Calu3 (cell line): ENCODE measurements around the gene HFE. TPM values are rescaled to one million over a fixed set of nuclear protein-coding genes. Genes with fewer than 3 reads are reported as not detected.

Experiments used
- BruUV-seq: library from RNA; stranded (reverse); fragments of 400-500 nt; replicated peaks from 2 replicates; lab custom pipeline; 2021; lab: Mats Ljungman, UMichigan
- CTCF ChIA-PET: fragments of 300-600 bp; sonication (Branson Sonifier 250); formaldehyde crosslinking; loops from one replicate; lab custom pipeline; 2022; ENCODE audit warnings: antibody characterized with exemption; lab: Charles Lee
- DNase-seq: peaks from one replicate; pipeline ENCODE4 v3.0.0; 2022
- H3K27ac Mint-ChIP-seq: one replicate; pipeline ENCODE4 v1.8.0; 2022; ENCODE audit warnings: mixed read lengths; ENCODE audit not compliant: unreplicated experiment
- H3K27me3 Mint-ChIP-seq: one replicate; pipeline ENCODE4 v1.8.0; 2022; ENCODE audit warnings: mixed read lengths; ENCODE audit not compliant: unreplicated experiment
- H3K36me3 Mint-ChIP-seq: one replicate; pipeline ENCODE4 v1.8.0; 2022; ENCODE audit warnings: mild to moderate bottlenecking, moderate library complexity, mixed read lengths; ENCODE audit not compliant: insufficient read depth, unreplicated experiment
- H3K4me1 Mint-ChIP-seq: one replicate; pipeline ENCODE4 v1.8.0; 2022; ENCODE audit warnings: mild to moderate bottlenecking, low read depth, mixed read lengths; ENCODE audit not compliant: unreplicated experiment
- H3K4me3 Mint-ChIP-seq: one replicate; pipeline ENCODE4 v1.8.0; 2022; ENCODE audit warnings: mild to moderate bottlenecking, low read depth, moderate library complexity, mixed read lengths; ENCODE audit not compliant: unreplicated experiment
- H3K9me3 Mint-ChIP-seq: one replicate; pipeline ENCODE4 v1.8.0; 2022; ENCODE audit warnings: low read depth, mixed read lengths; ENCODE audit not compliant: unreplicated experiment
- intact Hi-C: fragments of 100-400 bp; cut with micrococcal nuclease; formaldehyde crosslinking; loops from one replicate; pipeline ENCODE4 v1.10.0; 2022; ENCODE audit not compliant: unreplicated experiment
- total RNA-seq: library from RNA; stranded (reverse); gene quantifications from 2 replicates; pipeline ENCODE4 v1.2.3, GENCODE V29; 2022
- TF ChIP-seq, protein P1 (sequence below): fragments of 200-600 bp; IDR thresholded peaks from one replicate; pipeline ENCODE4 v1.8.0; 2022; ENCODE audit warnings: antibody characterized with exemption; ENCODE audit not compliant: unreplicated experiment

The HFE gene
- total RNA-seq, 1 experiment from 2014 or later, result 24.9 TPM

GRCh38 chr6:26089272-26089671, 2.0 kb downstream of the HFE start:
- BruUV-seq, result no TSS peak
- Mint-ChIP-seq H3K36me3 (peaks cover 10% of the 10 kb centered on the region), H3K27ac (peak overlapping the region; percentile 87), H3K4me1 (peaks cover 23% of the 10 kb centered on the region), H3K27me3 (no peaks in the 10 kb centered on the region), H3K9me3 (no peaks in the 10 kb centered on the region), H3K4me3 (no peak overlapping the region)
- CTCF ChIA-PET, result interaction anchor here (0.8 to 1.0 kb wide), 2 partner anchors 15 to 23 kb away, joined by 3 to 13 read pairs; a partner anchor contains a TSS
- DNase-seq, result no peak
- TF ChIP-seq, protein P1, sequence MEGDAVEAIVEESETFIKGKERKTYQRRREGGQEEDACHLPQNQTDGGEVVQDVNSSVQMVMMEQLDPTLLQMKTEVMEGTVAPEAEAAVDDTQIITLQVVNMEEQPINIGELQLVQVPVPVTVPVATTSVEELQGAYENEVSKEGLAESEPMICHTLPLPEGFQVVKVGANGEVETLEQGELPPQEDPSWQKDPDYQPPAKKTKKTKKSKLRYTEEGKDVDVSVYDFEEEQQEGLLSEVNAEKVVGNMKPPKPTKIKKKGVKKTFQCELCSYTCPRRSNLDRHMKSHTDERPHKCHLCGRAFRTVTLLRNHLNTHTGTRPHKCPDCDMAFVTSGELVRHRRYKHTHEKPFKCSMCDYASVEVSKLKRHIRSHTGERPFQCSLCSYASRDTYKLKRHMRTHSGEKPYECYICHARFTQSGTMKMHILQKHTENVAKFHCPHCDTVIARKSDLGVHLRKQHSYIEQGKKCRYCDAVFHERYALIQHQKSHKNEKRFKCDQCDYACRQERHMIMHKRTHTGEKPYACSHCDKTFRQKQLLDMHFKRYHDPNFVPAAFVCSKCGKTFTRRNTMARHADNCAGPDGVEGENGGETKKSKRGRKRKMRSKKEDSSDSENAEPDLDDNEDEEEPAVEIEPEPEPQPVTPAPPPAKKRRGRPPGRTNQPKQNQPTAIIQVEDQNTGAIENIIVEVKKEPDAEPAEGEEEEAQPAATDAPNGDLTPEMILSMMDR, result no peak
- intact Hi-C loops, result no loop called here

DNA sequence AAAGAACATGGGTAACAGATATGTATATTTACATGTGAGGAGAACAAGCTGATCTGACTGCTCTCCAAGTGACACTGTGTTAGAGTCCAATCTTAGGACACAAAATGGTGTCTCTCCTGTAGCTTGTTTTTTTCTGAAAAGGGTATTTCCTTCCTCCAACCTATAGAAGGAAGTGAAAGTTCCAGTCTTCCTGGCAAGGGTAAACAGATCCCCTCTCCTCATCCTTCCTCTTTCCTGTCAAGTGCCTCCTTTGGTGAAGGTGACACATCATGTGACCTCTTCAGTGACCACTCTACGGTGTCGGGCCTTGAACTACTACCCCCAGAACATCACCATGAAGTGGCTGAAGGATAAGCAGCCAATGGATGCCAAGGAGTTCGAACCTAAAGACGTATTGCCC, 5.2 kb downstream of the HFE start:
- Mint-ChIP-seq H3K27me3 (no peaks in the 10 kb centered on the region), H3K4me1 (peaks cover 22% of the 10 kb centered on the region), H3K36me3 (peaks cover 5% of the 10 kb centered on the region), H3K27ac (no peak overlapping the region), H3K9me3 (no peaks in the 10 kb centered on the region), H3K4me3 (no peak overlapping the region)
- CTCF ChIA-PET, result interaction anchor here (0.6 kb wide), 1 partner anchor 8 kb away, joined by 3 read pairs; no protein-coding TSS in a partner anchor
- TF ChIP-seq, protein P1, result no peak
- BruUV-seq, result no TSS peak
- intact Hi-C loops, result no loop called here
- DNase-seq, result no peak

GRCh38 chr6:26094036-26094435, 6.8 kb downstream of the HFE start:
- BruUV-seq, result no TSS peak

GRCh38 chr6:26097268-26097875, 10.1 kb downstream of the HFE start:
- H3K9me3 Mint-ChIP-seq, result no peaks in the 10 kb centered on the region
- no peaks in the 10 kb centered on the region for H3K27me3 Mint-ChIP-seq
- no peaks in the 10 kb centered on the region for H3K36me3 Mint-ChIP-seq
- peak overlapping the region; percentile 26 for H3K27ac Mint-ChIP-seq
- CTCF ChIA-PET, result interaction anchor here (1.3 kb wide), 1 partner anchor 71 kb away, joined by 4 read pairs; a partner anchor contains a TSS
- peaks cover 17% of the 10 kb centered on the region for H3K4me1 Mint-ChIP-seq
- intact Hi-C loops, result loop anchor here (1.0 kb wide), 1 partner anchor 31 kb away; no protein-coding TSS in a partner anchor
- DNase-seq, result peak; percentile 79
- no TSS peak for BruUV-seq
- H3K4me3 Mint-ChIP-seq, result no peak overlapping the region
- TF ChIP-seq, protein P1, result peak; percentile 79

More at GRCh38 chr6:26094036-26094435, 6.8 kb downstream of the HFE start:
- no peak for DNase-seq
- TF ChIP-seq, protein P1, result no peak
- no peaks in the 10 kb centered on the region for H3K36me3 Mint-ChIP-seq
- no peak overlapping the region for H3K27ac Mint-ChIP-seq
- no peak overlapping the region for H3K4me3 Mint-ChIP-seq
- H3K4me1 Mint-ChIP-seq, result peaks cover 15% of the 10 kb centered on the region
- CTCF ChIA-PET, result interaction anchor here (0.6 to 0.8 kb wide), 2 partner anchors 10 to 27 kb away, joined by 3 to 9 read pairs; no protein-coding TSS in a partner anchor
- no peaks in the 10 kb centered on the region for H3K9me3 Mint-ChIP-seq
- intact Hi-C loops, result no loop called here
- no peaks in the 10 kb centered on the region for H3K27me3 Mint-ChIP-seq
